K562 (cell line): ENCODE data around the gene ADD1. TPM values are rescaled to one million over a fixed set of nuclear protein-coding genes. Genes with fewer than 3 reads are reported as not detected.

Experiments
- ATAC-seq: fragments of 200-7000 bp; cut with Tn5 transposase; 3 replicates; pipeline ENCODE4 v1.9.1; 2020; ENCODE audit warnings: moderate library complexity
- BruUV-seq: library from RNA; stranded (reverse); fragments of 400-500 nt; replicated peaks from 2 replicates; lab custom pipeline; 2021; lab: Mats Ljungman, UMichigan
- CTCF ChIA-PET: fragments of 300-600 bp; formaldehyde crosslinking; extraction: SDS; loops from one replicate; lab custom pipeline; 2021; ENCODE audit warnings: low intra/inter-chr PET ratio; lab: Yijun Ruan, JAX
- POLR2A ChIA-PET: fragments of 300-600, 350-650 bp; sonication (Branson Sonifier 250); formaldehyde crosslinking; extraction: SDS; loops from one replicate; lab custom pipeline; 2021; ENCODE audit warnings: antibody characterized with exemption, inconsistent platforms; lab: Yijun Ruan, JAX
- DNase-seq, 4 experiments: peaks; one replicate each; pipeline versions ENCODE4 v3.0.0 to v3.0.0-alpha.2; 2011 to 2018; ENCODE audit warnings: low spot score in 3 of 4, mixed read lengths in 3 of 4; ENCODE audit errors: extremely low read depth in 1 of 4
- FAIRE-seq: peaks from 2 replicates; lab custom pipeline; 2011; peaks lifted over from hg19 to GRCh38; lab: Jason Lieb, UNC
- H2AFZ ChIP-seq: 2 replicates; pipeline ENCODE4 v1.6.0; 2011; ENCODE audit warnings: low read depth, low read length, control low read depth, inconsistent platforms
- H3K27ac ChIP-seq: fragments of 200-600 bp; 3 replicates; pipeline ENCODE4 v1.8.0; 2011; ENCODE audit warnings: low read depth, mild to moderate bottlenecking, control low read depth, inconsistent platforms, low read length, moderate library complexity, mixed read lengths; ENCODE audit errors: extremely low read depth
- H3K27me3 ChIP-seq, 2 experiments: fragments of 300-600 bp in 1 of 2; 2 replicates in 1 of 2; 3 replicates in 1 of 2; pipeline versions ENCODE4 v1.6.0 to v1.8.0; 2011; ENCODE audit warnings: inconsistent platforms in 2 of 2, low read length in 2 of 2, mild to moderate bottlenecking in 1 of 2, mixed read lengths in 1 of 2, moderate library complexity in 1 of 2; ENCODE audit not compliant: control insufficient read depth in 2 of 2, insufficient read depth in 2 of 2
- H3K36me3 ChIP-seq: fragments of 300-600 bp; 3 replicates; pipeline ENCODE4 v1.8.0; 2011; ENCODE audit warnings: mild to moderate bottlenecking, low read length, inconsistent platforms; ENCODE audit not compliant: control insufficient read depth, insufficient read depth
- H3K4me1 ChIP-seq, 2 experiments: fragments of 200-600 bp in 1 of 2; replicated peaks in 1 of 2; 2 replicates in 1 of 2; 3 replicates in 1 of 2; pipeline versions ENCODE4 v1.5.1 to v1.8.0; 2011; ENCODE audit warnings: inconsistent platforms in 2 of 2, low read length in 2 of 2, mild to moderate bottlenecking in 1 of 2, mixed read lengths in 1 of 2, moderate library complexity in 1 of 2; ENCODE audit not compliant: control insufficient read depth in 2 of 2, insufficient read depth in 2 of 2
- H3K4me2 ChIP-seq: 2 replicates; pipeline ENCODE4 v1.6.1; 2011; ENCODE audit warnings: low read length, control low read depth, inconsistent platforms, mixed read lengths; ENCODE audit not compliant: insufficient read depth
- H3K4me3 ChIP-seq: fragments of 200-600 bp; sonication (generic), shearing (Covaris generic); 2 replicates; pipeline ENCODE4 v1.5.1; 2016; ENCODE audit warnings: control low read depth, inconsistent platforms
- H3K79me2 ChIP-seq: fragments of 200-600 bp; 3 replicates; pipeline ENCODE4 v1.8.0; 2011; ENCODE audit warnings: low read length, inconsistent platforms; ENCODE audit not compliant: control insufficient read depth, insufficient read depth
- H3K9ac ChIP-seq, 2 experiments: 2 replicates each; pipeline versions ENCODE4 v1.6.0 to v1.6.1; 2011; ENCODE audit warnings: low read depth in 2 of 2, low read length in 2 of 2, control low read depth in 1 of 2, inconsistent platforms in 1 of 2, mild to moderate bottlenecking in 1 of 2, mixed read lengths in 1 of 2; ENCODE audit not compliant: insufficient read depth in 1 of 2
- H3K9me1 ChIP-seq: one replicate; pipeline ENCODE4 v1.6.0; 2011; ENCODE audit warnings: inconsistent platforms, mild to moderate bottlenecking, low read length, moderate library complexity; ENCODE audit not compliant: control insufficient read depth, insufficient read depth
- H3K9me3 ChIP-seq: replicated peaks from 2 replicates; pipeline ENCODE4 v1.5.1; 2011; ENCODE audit warnings: low read depth, low read length, inconsistent platforms; ENCODE audit not compliant: control insufficient read depth, insufficient read depth
- H4K20me1 ChIP-seq: replicated peaks from 2 replicates; pipeline ENCODE4 v1.6.1; 2011; ENCODE audit warnings: low read length, inconsistent platforms, mixed read lengths; ENCODE audit not compliant: control insufficient read depth, insufficient read depth
- POLR2G ChIP-seq: fragments of 200-400 bp; formaldehyde crosslinking; IDR thresholded peaks from 2 replicates; pipeline ENCODE4 v1.6.1; 2017; ENCODE audit warnings: low read depth, mild to moderate bottlenecking, antibody characterized with exemption, low read length, moderate library complexity
- POLR3G ChIP-seq: IDR thresholded peaks from 2 replicates; pipeline ENCODE4 v1.6.1; 2011; ENCODE audit not compliant: insufficient read length, insufficient replicate concordance; ENCODE audit errors: extremely low read depth
- ZBTB5 ChIP-seq: fragments of 450-650 bp; IDR thresholded peaks from 2 replicates; pipeline ENCODE4 v1.6.1; 2017; ENCODE audit warnings: antibody characterized with exemption
- WGBS: fragments of 100-300 bp; shearing (Covaris generic); methylation state at CpG from one replicate; pipeline ENCODE4 v1.1.6; 2016; ENCODE audit warnings: low coverage, mixed read lengths; ENCODE audit not compliant: insufficient coverage; ENCODE audit errors: missing lambda C conversion rate; 5-methylcytosine and 5-hydroxymethylcytosine counted together
- in situ Hi-C: fragments of 300-500 bp; cut with MboI; formaldehyde crosslinking; loops from 4 replicates; pipeline ENCODE4 v1.15.0; 2018; ENCODE audit warnings: inconsistent platforms, mixed read lengths
- intact Hi-C: fragments of 100-400 bp; cut with micrococcal nuclease; formaldehyde crosslinking; loops from 2 replicates; pipeline ENCODE4 v1.14.2; 2022
- polyA plus RNA-seq, 8 experiments: library from polyadenylated mRNA; depleted of rRNA in 4 of 8; stranded (reverse) in 5 of 8; unstranded in 3 of 8; fragments of >200 nt; fragmentation: Nextera tagmentation in 2 of 8; fragmentation: Illumina TruSeq in 1 of 8; extraction: Ambion mirVana in 2 of 8; extraction: Trizol in 1 of 8; gene quantifications; 2 replicates each; pipeline versions ENCODE4 v1.2.1 to v1.2.3, GENCODE V29; 2011 to 2014; ENCODE audit warnings: inconsistent platforms in 1 of 8, missing spikeins in 1 of 8
- total RNA-seq, 7 experiments: library from RNA; depleted of rRNA in 6 of 7; stranded (reverse); fragments of >200 nt in 6 of 7; fragmentation: Illumina TruSeq in 2 of 7; extraction: Trizol in 2 of 7; gene quantifications; 2 replicates each; pipeline versions ENCODE4 v1.2.1 to v1.2.3, GENCODE V29; 2011 to 2021; ENCODE audit warnings: low replicate concordance in 1 of 7

Gene ADD1
- total and polyA plus RNA-seq, 9 of the 15 experiments (the other 6 are each of a cell fraction or from before 2014, with no cell fraction given), result 17.5 to 153 (median 74.0) TPM

- H3K4me1 ChIP-seq, result peaks cover 0 to 41% of the 10 kb centered on the region in 2 experiments; a peak in 1 of 5 replicates
- H3K27ac ChIP-seq, result no peak overlapping the region
- POLR2A ChIA-PET, result interaction anchor here (0.5 kb wide), 1 partner anchor 259 kb away, joined by 3 read pairs; no protein-coding TSS in a partner anchor
- CTCF ChIA-PET, result no interaction called here
- no peaks in the 10 kb centered on the region for H3K27me3 ChIP-seq
- in situ Hi-C loops (no loop called here), intact Hi-C loops (no loop called here)
- H2AFZ ChIP-seq, result no peak overlapping the region
- H3K9me3 ChIP-seq, result no peaks in the 10 kb centered on the region
- H4K20me1 ChIP-seq, result peaks cover 5% of the 10 kb centered on the region; the same call in 1 of the 2 replicates
- no TSS peak for BruUV-seq
- no peaks in the 10 kb centered on the region for H3K79me2 ChIP-seq
- H3K4me3 ChIP-seq, result no peak overlapping the region
- ATAC-seq (no peak), DNase-seq (no peak), FAIRE-seq (no peak)
- no peak overlapping the region for H3K4me2 ChIP-seq
- no peaks in the 10 kb centered on the region for H3K36me3 ChIP-seq
- H3K9me1 ChIP-seq, result peaks cover 2% of the 10 kb centered on the region
- 83% methylated on average over 13 of the region's 14 CpGs for WGBS
- TF ChIP-seq ZBTB5 (no peak), POLR2G (0 out of 2 replicates have a peak, but pooled peaks have one; percentile 2), POLR3G (no peak)
- no peak overlapping the region for H3K9ac ChIP-seq
Measured at GRCh38 chr4:2823671-2824328, 19.8 kb upstream of the ADD1 start.
